Activated B cell treated with CpG ODN at 0.5 μM for 24 hours (primary cell): Measurements from ENCODE around the gene ERGIC1. TPM values are rescaled to one million over a fixed set of nuclear protein-coding genes. Genes with fewer than 3 reads are reported as not detected.

Experiments
- ATAC-seq: fragments of 200-7000 bp; cut with Tn5 transposase; one replicate; pipeline ENCODE4 v1.10.0; 2021; ENCODE audit warnings: low read depth, mild to moderate bottlenecking, moderate library complexity
- CTCF ChIA-PET: fragments of 350-600 bp; sonication (Branson Sonifier 250); formaldehyde crosslinking; loops from one replicate; lab custom pipeline; 2021; ENCODE audit warnings: antibody characterized with exemption; lab: Charles Lee
- POLR2A ChIA-PET: fragments of 350-600 bp; sonication (Branson Sonifier 250); formaldehyde crosslinking; loops from one replicate; lab custom pipeline; 2021; ENCODE audit warnings: antibody characterized with exemption; lab: Charles Lee
- DNase-seq: peaks from one replicate; pipeline ENCODE4 v3.0.0; 2022
- H3K27ac Mint-ChIP-seq: one replicate; pipeline ENCODE4 v1.8.0; 2020; ENCODE audit warnings: mixed read lengths
- H3K27me3 Mint-ChIP-seq: one replicate; pipeline ENCODE4 v1.8.0; 2021; ENCODE audit warnings: mixed read lengths
- H3K36me3 Mint-ChIP-seq: one replicate; pipeline ENCODE4 v1.8.0; 2021; ENCODE audit warnings: low read depth, mixed read lengths
- H3K4me1 Mint-ChIP-seq: one replicate; pipeline ENCODE4 v1.8.0; 2021; ENCODE audit warnings: mixed read lengths
- H3K4me3 Mint-ChIP-seq: one replicate; pipeline ENCODE4 v1.8.0; 2020; ENCODE audit warnings: mild to moderate bottlenecking, mixed read lengths
- H3K9me3 Mint-ChIP-seq: one replicate; pipeline ENCODE4 v1.8.0; 2020; ENCODE audit warnings: mixed read lengths
- CTCF ChIP-seq: fragments of 200-600 bp; IDR thresholded peaks from one replicate; pipeline ENCODE4 v1.8.0; 2022; ENCODE audit warnings: antibody characterized with exemption, mild to moderate bottlenecking
- intact Hi-C: fragments of 100-400 bp; cut with micrococcal nuclease; formaldehyde crosslinking; loops from one replicate; pipeline ENCODE4 v1.15.1; 2024
- total RNA-seq: library from RNA; stranded (reverse); gene quantifications from 2 replicates; pipeline ENCODE4 v1.2.3, GENCODE V29; 2022

The ERGIC1 gene
- total RNA-seq, 1 donor from 2014 or later = 72.5 TPM

- ChIA-PET CTCF (interaction anchor here (0.8 to 2.4 kb wide), 10 partner anchors 11 to 160 kb away, joined by 3 to 15 read pairs (median 4); partner anchors contain the start of genes BNIP1 and RPL26L1), POLR2A (interaction anchor here (0.6 to 3.6 kb wide), 24 partner anchors 10 to 1010 kb away, joined by 3 to 54 read pairs (median 7); partner anchors contain the start of genes BNIP1, DUSP1, FBXW11 and RPL26L1)
- no peak for TF ChIP-seq CTCF
- Mint-ChIP-seq H3K36me3 (peaks cover 35% of the 10 kb centered on the region), H3K4me1 (peaks cover 44% of the 10 kb centered on the region), H3K9me3 (no peaks in the 10 kb centered on the region), H3K4me3 (peak overlapping the region; percentile 98), H3K27ac (peak overlapping the region; percentile 96), H3K27me3 (no peaks in the 10 kb centered on the region)
- DNase-seq (peak; percentile 48), ATAC-seq (peak; percentile 67)
- intact Hi-C loops = loop anchor here (1.0 to 5.0 kb wide), 5 partner anchors 16 to 220 kb away; partner anchors contain the start of gene BNIP1
Observed at GRCh38 chr5:172984244-172984953, 150.3 kb downstream of the ERGIC1 start.

GRCh38 chr5:172985596-172985995 is 151.5 kb downstream of the ERGIC1 start:
- ChIA-PET CTCF (no interaction called here), POLR2A (interaction anchor here (1.2 to 2.8 kb wide), 3 partner anchors 26 to 159 kb away, joined by 5 to 54 read pairs (median 6); partner anchors contain the start of genes BNIP1 and RPL26L1)
- Mint-ChIP-seq H3K27ac (peak overlapping the region; percentile 96), H3K27me3 (no peaks in the 10 kb centered on the region), H3K4me1 (peaks cover 44% of the 10 kb centered on the region), H3K4me3 (peak overlapping the region; percentile 66), H3K9me3 (no peaks in the 10 kb centered on the region), H3K36me3 (peaks cover 38% of the 10 kb centered on the region)
- TF ChIP-seq CTCF = no peak
- intact Hi-C loops = loop anchor here (2.0 kb wide), 1 partner anchor 15 kb away; no protein-coding TSS in a partner anchor
- ATAC-seq (no peak), DNase-seq (no peak)

- no peak overlapping the region for H3K27ac Mint-ChIP-seq
- intact Hi-C loops = no loop called here
- H3K27me3 Mint-ChIP-seq = no peaks in the 10 kb centered on the region
- POLR2A ChIA-PET = no interaction called here
- ATAC-seq (no peak), DNase-seq (no peak)
- CTCF ChIA-PET = no interaction called here
- no peak for TF ChIP-seq CTCF
- no peaks in the 10 kb centered on the region for H3K9me3 Mint-ChIP-seq
- peaks cover 58% of the 10 kb centered on the region for H3K36me3 Mint-ChIP-seq
- peaks cover 50% of the 10 kb centered on the region for H3K4me1 Mint-ChIP-seq
- H3K4me3 Mint-ChIP-seq = no peak overlapping the region
Observed at GRCh38 chr5:172988276-172988675, 154.2 kb downstream of the ERGIC1 start.

GRCh38 chr5:172990776-172991175 is 156.7 kb downstream of the ERGIC1 start:
- POLR2A ChIA-PET = no interaction called here
- CTCF ChIA-PET = no interaction called here
- H3K4me3 Mint-ChIP-seq = no peak overlapping the region
- no peak overlapping the region for H3K27ac Mint-ChIP-seq
- TF ChIP-seq CTCF = no peak
- peaks cover 74% of the 10 kb centered on the region for H3K36me3 Mint-ChIP-seq
- peaks cover 38% of the 10 kb centered on the region for H3K4me1 Mint-ChIP-seq
- ATAC-seq (no peak), DNase-seq (no peak)
- H3K9me3 Mint-ChIP-seq = no peaks in the 10 kb centered on the region
- no peaks in the 10 kb centered on the region for H3K27me3 Mint-ChIP-seq
- intact Hi-C loops = loop anchor here (2.0 kb wide), 1 partner anchor 16 kb away; no protein-coding TSS in a partner anchor

- Mint-ChIP-seq H3K9me3 (no peaks in the 10 kb centered on the region), H3K27me3 (no peaks in the 10 kb centered on the region), H3K36me3 (peaks cover 74% of the 10 kb centered on the region), H3K4me3 (no peak overlapping the region), H3K4me1 (peaks cover 21% of the 10 kb centered on the region), H3K27ac (no peak overlapping the region)
- no peak for TF ChIP-seq CTCF
- intact Hi-C loops = no loop called here
- ChIA-PET POLR2A (interaction anchor here (2.8 kb wide), 1 partner anchor 11 kb away, joined by 10 read pairs; the partner anchor contains the start of gene ATP6V0E1), CTCF (no interaction called here)
- no peak for ATAC-seq
- no peak for DNase-seq
Observed at GRCh38 chr5:172994405-172994804, 160.4 kb downstream of the ERGIC1 start.
